ENCODE measurements around the gene WDR86. TPM values are rescaled to one million over a fixed set of nuclear protein-coding genes. Genes with fewer than 3 reads are reported as not detected.

The WDR86 gene
- total and polyA plus RNA-seq, 2 of the 8 experiments (the other 6 are each of a cell fraction or from before 2014, with no cell fraction given), result 12.7 to 15.8 TPM

GRCh38 chr7:151347200-151347599 is 62.6 kb downstream of the WDR86 start:
- Histone ChIP-seq H3K18ac (ENCODE audit: extremely low read depth, low read length) (no peak overlapping the region), H3K23ac (ENCODE audit: insufficient read length) (no peak overlapping the region), H2BK20ac (ENCODE audit: low read length) (no peak overlapping the region), H2AK5ac (ENCODE audit: low read depth, low read length) (no peak overlapping the region), H2BK120ac (replicated peaks; ENCODE audit: low read depth, low read length) (no peak overlapping the region), H3K4me1 (replicated peaks in 1 of 4; ENCODE audit: control insufficient read depth in 3 of 4, insufficient read depth in 4 of 4, low read length in 3 of 4) (no peaks in the 10 kb centered on the region), H2AFZ (ENCODE audit: low read length) (no peak overlapping the region), H3K4me2 (ENCODE audit: insufficient read depth in 1 of 2, low read depth in 2 of 2, low read length in 2 of 2) (no peak overlapping the region), H4K5ac (ENCODE audit: insufficient read length, low read depth, low read length) (no peak overlapping the region), H2BK15ac (ENCODE audit: low read length) (no peak overlapping the region), H3K79me1 (ENCODE audit: low read depth, low read length) (no peaks in the 10 kb centered on the region), H3K9me3 (ENCODE audit: insufficient read depth in 2 of 2, low read depth in 1 of 2, low read length in 1 of 2) (no peaks in the 10 kb centered on the region), H4K8ac (ENCODE audit: extremely low read depth, insufficient read depth, low read length) (no peak overlapping the region), H3K14ac (ENCODE audit: insufficient read length) (no peak overlapping the region), H3K4me3 (ENCODE audit: extremely low read depth in 1 of 4, insufficient read depth in 2 of 4, low read depth in 3 of 4, low read length in 4 of 4) (no peak overlapping the region), H4K91ac (replicated peaks; ENCODE audit: insufficient read length, low read length) (no peak overlapping the region), H2BK12ac (ENCODE audit: low read depth, low read length) (no peak overlapping the region), H3K36me3 (ENCODE audit: control insufficient read depth in 2 of 4, insufficient read depth in 4 of 4, low read length in 3 of 4) (peaks cover 0 to 31% (median 21%) of the 10 kb centered on the region in 4 experiments; a peak in 7 of 8 replicates), H3K79me2 (ENCODE audit: control insufficient read depth in 1 of 2, insufficient read depth in 2 of 2, low read length in 2 of 2) (peaks cover 0 to 12% of the 10 kb centered on the region in 2 experiments; a peak in 2 of 4 replicates), H3K56ac (replicated peaks; ENCODE audit: insufficient read length, low read depth, low read length) (no peak overlapping the region), H3K27ac (ENCODE audit: low read depth, low read length) (no peak overlapping the region), H3K27me3 (replicated peaks in 1 of 4; ENCODE audit: control insufficient read depth in 3 of 4, extremely low read depth in 1 of 4, insufficient read depth in 3 of 4, low read length in 3 of 4) (no peaks in the 10 kb centered on the region), H3K4ac (replicated peaks; ENCODE audit: insufficient read length, low read depth, low read length) (no peak overlapping the region), H3K23me2 (ENCODE audit: low read depth, low read length) (no peaks in the 10 kb centered on the region), H3K9ac (replicated peaks in 1 of 4; ENCODE audit: extremely low read depth in 1 of 4, low read depth in 3 of 4, low read length in 3 of 4) (no peak overlapping the region), H2BK5ac (ENCODE audit: low read depth, low read length) (no peak overlapping the region), H4K20me1 (replicated peaks in 1 of 2; ENCODE audit: control insufficient read depth in 1 of 2, insufficient read depth in 2 of 2, low read length in 2 of 2) (peaks cover 3 to 4% of the 10 kb centered on the region in 2 experiments)
- no peak for FAIRE-seq
- 95% methylated on average over 6 of the region's 6 CpGs; no CpG with 5 or more reads in 1 of the 2 experiments for WGBS, 2 experiments (ENCODE audit: extremely low coverage in 1 of 2, insufficient coverage in 1 of 2, insufficient read length in 1 of 2, insufficient replicate concordance in 2 of 2, low coverage in 1 of 2, low lambda C conversion rate in 2 of 2, missing lambda C conversion rate in 1 of 2)
- POLR2A ChIA-PET (ENCODE audit: partially characterized antibody), result no interaction called here
- CTCF ChIA-PET (ENCODE audit: partially characterized antibody), result interaction anchor here (1.0 to 1.8 kb wide), 3 partner anchors 27 to 36 kb away, joined by 3 to 4 read pairs (median 3); no protein-coding TSS in a partner anchor
- no peak for DNase-seq (ENCODE audit: low read depth in 1 of 2, low spot score in 2 of 2)
- TF ChIP-seq ATF2 (IDR thresholded peaks at IDR 0.05; ENCODE audit: low read length), result no peak
- TF ChIP-seq FOSL1 (IDR thresholded peaks at IDR 0.05; ENCODE audit: insufficient read depth, low read depth, low read length), result no peak
- TF ChIP-seq POLR2A (IDR thresholded peaks at IDR 0.05; ENCODE audit: control extremely low read depth in 1 of 2, low read depth in 2 of 2, low read length in 2 of 2), result no peak
- TF ChIP-seq GABPA (IDR thresholded peaks at IDR 0.05; ENCODE audit: borderline replicate concordance, insufficient read depth, low read length), result no peak
- TF ChIP-seq SRF (IDR thresholded peaks at IDR 0.05; ENCODE audit: low read depth, low read length), result no peak
- TF ChIP-seq ZNF274 (IDR thresholded peaks at IDR 0.05; ENCODE audit: borderline replicate concordance, extremely low read depth, low read length), result no peak
- TF ChIP-seq SAP30 (IDR thresholded peaks at IDR 0.05; ENCODE audit: insufficient read depth, insufficient replicate concordance, low read length), result no peak
- no peak for TF ChIP-seq USF2 (IDR thresholded peaks at IDR 0.05; ENCODE audit: low read length)
- TF ChIP-seq SP4 (IDR thresholded peaks at IDR 0.05; ENCODE audit: low read length), result no peak
- TF ChIP-seq POU5F1 (IDR thresholded peaks at IDR 0.05; ENCODE audit: low read depth, low read length), result no peak
- no peak for TF ChIP-seq CEBPB (IDR thresholded peaks at IDR 0.05; ENCODE audit: low read depth, low read length)
- TF ChIP-seq POLR2AphosphoS5 (IDR thresholded peaks at IDR 0.05; ENCODE audit: low read depth, low read length), result no peak
- TF ChIP-seq YY1 (IDR thresholded peaks at IDR 0.05; ENCODE audit: low read depth, low read length), result no peak
